ENCODE results near the gene C16orf78.

The C16orf78 gene

DNA sequence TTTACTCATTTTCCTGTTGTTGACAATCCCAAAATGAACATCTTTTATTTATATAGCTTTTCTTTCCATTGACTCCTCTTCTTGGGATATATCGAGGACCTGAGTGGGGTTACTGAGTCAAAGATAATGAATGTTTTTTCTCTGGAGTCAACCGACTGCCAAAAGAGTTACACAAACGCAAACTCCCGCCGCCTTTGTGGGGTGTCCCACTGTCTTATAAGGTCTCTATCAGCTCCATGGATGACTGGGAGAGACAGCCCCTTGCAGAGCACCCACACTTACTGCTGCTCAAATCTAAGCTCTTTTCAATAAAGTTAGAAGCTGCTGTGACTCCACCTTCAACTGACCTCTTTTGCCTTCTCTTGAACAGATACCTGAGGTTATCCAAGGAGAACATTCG, 25.2 kb downstream of the C16orf78 start:
- DNase-seq, result no peak

DNA sequence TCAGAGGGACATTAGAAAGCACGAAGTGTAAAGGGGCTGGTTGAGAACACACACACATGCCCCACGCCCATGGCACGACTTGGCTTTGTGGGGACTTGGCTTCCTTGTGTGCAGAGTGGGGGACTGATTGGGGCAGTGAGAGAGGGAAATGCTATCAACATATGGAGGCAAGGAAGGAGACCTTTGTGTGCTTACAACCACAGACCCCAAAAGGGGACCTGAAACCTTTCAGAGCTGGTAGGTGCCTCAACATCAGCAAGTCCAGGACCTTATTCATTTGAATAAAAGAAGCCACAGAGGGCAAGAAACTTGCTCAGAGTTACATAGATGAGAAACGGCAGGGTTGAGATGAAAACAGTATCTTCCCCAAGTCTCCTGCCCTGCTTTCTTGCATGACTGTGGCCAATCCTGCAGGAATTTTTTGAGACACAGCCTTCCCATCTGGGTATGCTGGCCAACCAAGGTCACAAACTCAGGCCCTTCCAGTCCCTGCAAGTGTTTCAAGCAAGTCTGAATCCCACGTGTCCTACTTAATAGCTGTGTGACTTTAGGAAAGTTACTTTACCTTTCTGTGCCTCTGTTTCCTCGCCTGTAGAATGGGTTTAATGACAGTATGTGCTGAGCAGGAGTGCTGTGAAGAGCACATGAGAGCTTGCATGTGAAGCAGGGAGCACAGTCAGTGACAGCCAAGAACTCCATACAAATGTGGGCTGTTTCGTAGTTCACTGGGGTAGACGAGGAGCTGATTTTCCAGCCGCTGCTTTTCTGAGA, 26.2 kb downstream of the C16orf78 start:
- no peak for DNase-seq

DNA sequence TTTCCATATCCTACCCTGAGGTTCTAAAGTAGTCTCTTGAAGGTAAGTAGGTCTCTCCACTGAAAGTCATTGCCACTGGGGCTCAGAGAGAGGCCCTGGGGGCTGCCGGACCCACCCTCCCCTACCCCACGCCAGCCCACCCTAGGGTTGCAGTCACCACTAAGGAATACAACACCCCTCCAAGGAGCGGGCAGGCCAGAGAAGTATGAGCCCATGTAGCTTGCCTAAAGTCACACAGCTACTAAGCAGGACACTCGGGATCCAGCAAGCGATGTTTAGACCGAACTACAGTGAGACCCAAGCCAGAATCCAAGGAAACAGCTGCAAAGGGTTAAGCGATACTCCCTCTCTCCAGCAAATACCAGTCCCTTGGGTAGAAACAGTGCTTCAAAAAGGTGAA, 27.0 kb downstream of the C16orf78 start:
- no peak for DNase-seq

DNA sequence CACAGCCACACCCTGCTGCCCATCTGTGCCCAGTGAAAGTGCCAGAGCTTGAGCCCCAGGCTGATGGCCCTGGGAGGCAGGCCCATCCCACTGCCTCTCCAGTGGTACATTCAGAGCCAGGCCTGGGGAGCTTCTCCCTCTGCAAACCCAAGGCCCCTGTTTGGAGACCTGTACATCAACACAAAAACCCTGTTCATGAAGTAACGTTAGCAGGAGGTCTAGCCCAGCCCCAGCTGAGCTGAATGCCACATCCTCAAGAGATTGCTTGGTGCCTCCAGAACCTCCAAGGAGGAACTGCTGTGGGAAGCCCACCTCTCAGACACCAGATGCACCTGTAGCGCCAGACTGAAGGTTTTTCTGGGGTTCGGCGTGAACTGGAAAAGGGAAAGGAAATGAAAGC, 31.5 kb downstream of the C16orf78 start:
- DNase-seq, result no peak

DNA sequence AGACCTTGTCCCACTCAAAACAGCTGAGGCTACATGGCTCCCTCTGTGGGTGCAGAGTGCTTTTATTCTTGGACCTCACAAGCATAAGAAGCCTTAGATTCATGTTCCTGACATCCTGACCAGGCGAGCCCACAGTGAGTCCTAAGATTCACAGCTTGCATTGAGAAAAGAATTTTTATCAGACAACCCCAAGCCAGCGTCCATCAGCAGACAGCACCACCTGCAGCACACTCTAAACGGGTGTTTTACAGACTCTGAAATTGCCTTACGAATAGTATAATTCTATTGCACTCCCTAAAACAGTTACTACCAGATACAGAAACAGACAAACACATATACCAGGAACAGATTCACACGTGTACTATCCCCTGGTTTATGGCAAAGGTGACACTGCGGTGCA, 31.9 kb downstream of the C16orf78 start:
- no peak for DNase-seq

DNA sequence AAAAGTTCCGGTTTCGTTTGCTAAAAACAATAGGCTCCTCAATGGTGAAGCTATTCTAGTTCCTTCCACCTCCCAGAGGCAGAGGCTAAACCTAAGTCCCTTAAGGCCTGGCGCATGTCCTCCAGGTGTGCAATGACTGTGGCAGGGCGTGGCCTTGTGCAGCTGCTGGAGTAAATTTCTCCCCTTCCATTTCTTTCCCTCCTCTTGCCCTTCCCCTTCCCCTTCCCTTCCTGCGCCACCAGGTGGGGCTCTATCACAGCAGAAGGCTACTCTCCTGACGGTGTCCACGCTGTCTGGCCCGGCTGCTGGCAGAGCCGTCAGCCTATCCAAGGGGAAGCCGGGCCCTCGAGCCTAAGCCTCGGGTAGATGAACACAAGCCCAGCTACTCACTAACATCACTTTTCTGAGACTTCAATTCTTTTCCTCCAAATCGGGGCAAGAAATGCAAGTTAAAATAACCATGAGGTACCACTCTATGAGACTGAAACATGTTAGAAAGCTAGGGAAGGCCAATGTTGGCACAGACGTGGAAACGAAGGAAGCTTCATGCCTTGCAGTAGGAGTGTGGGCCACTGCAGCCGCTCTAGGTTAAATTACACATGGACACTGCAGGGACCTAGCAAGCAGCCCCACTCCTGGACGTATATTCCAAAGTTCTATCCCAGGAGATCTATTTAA, 34.4 kb downstream of the C16orf78 start:
- DNase-seq, result peak; percentile 48 to 59

DNA sequence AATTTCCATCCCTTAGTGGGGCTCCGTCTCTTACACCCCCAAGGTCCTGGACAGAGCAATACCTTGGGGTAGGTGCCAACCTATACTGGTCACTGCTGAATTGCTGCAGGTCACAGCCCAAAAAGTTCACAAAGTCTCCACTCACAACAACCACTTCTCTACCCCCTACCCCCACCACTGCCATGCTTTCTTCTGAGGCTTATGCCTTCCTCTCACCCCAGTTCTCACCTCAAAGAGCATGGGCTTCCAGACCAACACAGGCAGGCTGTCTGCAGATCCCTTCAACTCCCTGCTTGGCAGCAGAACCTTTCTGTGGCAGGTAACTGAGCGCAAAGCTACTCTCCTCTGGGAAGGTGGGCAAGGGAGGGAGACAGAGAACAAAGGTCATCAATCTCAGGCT, 35.5 kb downstream of the C16orf78 start:
- DNase-seq, result no peak

DNA sequence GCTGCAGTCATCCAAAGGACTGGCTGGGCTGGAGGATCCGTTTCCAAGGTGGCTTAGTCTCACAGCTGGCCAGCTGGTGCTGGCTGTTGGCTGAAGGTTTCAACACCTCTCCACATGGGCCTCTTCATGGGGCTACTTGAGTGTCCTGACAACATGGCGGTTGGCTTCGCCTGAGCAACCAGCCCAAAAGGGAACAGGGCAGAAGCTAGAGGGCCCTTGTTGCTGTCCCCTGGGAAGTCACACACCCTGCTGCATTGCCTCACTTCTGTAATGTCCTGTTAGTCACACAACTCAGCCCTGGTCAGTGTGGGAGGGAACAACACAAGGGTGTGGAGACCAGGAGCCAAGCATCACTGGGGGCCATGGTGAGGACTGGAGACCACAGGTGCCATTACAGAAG, 36.6 kb downstream of the C16orf78 start:
- DNase-seq, result no peak

DNA sequence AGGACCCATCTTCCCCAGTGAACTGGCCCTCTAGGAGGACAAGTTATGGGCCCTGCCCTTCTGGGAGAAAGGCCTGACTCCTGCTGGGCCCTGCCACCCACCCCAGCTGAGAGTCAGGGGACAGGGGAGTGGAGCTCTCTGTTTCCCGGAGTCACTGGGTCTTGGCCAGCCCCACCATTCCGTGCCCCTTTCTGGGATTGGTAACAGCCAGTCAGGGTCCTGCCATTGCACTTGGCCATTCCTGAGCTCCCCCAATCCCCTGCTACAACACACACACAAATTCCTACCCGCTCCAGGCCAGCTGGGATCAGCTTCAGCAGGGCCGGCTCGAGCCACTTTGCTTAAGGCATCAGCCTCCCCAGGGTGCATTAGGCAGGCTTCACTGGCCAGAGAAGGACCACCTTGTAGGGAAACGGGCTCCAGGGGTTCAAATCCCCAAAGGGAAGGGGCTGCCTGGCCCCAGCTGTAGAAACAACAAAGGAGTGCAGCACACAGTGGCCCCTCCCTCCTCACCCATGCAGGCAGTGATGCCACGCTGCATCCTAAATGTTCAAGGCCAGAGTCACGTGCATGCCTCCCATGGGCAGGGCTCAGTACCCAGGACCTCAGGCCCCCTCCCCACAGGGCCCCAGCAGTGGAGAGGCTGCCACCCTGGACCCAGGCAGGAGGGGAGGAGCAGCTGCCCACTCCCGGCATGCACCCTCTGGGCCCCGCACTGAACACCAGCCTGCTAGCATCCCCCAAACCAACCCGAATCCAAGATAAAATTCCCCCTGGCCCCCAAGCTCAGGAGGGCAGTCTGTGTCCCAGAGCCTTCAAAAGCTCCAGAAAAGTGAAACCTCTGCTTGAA, 37.7 kb downstream of the C16orf78 start:
- DNase-seq, result no peak

DNA sequence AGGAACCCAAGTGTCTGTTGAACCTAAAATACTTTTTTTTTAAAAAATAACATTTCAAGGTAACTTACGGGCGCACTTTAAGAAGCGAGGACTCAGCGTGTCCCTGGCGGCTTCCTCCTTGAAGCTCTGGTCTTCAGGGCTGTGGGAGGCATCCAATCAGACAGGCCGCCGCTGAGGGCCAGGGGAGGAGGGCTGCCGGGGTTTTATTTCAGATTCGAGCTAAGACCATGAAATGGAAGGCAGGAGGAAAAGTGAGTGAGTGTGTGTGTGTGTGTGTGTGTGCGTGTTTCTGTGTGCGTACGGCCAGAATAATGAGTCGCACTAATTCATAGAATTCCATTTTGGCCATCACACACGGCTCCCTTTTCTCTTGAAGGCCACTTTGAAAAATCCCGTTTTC, 41.1 kb downstream of the C16orf78 start:
- DNase-seq, result no peak

DNA sequence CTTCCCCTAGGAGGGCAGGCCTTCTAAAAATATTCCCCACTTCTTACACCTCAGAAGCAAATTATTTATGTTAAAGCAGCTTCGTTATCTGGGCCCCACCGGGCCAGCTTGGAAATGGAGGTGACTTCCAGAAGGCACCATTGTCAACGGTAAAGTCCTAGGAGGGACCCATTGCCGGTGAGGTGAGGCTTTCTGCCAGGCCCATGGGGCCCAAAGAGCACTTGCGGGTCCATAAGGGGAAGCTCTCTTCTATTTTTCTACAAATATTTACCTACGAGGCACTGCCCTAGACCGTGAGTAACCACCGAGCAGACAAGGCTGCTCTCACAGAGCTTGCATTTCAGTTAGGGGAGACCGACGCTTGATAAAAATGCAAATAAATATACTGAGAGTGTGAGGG, 41.5 kb downstream of the C16orf78 start:
- DNase-seq, result no peak

DNA sequence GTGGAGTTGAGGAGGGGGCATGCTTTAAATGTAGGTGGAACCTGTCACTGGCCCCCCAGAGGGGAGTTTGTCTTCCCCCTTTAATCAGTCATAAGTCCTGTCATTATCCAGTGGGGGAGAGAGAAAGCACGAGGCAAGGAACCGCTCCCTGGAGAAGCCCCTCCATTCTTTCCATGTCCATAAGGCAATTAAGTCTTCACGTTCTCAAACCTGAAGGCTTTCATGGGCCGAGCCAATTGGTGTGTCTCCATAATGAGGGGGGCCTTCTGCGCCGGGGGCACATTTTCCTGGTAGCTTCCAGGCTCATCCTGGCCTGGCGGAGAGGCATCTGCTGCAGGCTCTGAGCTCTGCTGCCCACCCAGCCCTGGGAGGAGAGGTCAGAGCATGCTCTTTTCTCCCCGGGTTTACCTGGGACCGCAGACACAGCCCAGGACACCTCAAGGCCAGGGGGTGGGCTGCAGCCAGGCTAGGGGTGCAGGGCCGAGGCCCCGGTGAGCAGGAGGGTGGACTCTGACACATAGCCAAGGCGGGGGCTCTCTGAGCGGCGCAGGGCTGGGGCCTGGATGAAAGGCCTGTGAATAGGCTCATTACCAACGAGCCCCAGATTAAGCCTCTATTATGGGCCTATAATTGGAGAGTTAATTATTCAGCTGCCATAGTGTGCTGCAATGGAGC, 42.5 kb downstream of the C16orf78 start:
- DNase-seq, result no peak

DNA sequence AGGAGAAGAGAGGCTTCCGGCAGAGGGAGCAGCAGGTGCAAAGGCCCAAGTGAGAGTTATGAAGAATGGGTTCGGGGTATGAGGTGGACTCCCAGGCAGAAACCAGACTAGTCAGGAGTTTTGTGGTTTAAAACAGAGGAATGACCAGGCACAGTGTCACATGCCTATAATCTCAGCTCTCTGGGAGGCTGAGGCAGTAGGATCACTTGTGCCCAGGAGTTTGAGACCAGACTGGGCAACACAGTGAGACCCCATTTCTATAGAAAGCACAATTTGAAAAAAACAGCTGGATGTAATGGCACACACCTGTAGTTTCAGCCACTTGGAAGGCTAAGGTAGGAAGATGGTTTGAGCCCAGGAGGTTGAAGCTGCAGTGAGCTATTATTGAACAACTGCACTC, 43.8 kb downstream of the C16orf78 start:
- DNase-seq, result no peak

DNA sequence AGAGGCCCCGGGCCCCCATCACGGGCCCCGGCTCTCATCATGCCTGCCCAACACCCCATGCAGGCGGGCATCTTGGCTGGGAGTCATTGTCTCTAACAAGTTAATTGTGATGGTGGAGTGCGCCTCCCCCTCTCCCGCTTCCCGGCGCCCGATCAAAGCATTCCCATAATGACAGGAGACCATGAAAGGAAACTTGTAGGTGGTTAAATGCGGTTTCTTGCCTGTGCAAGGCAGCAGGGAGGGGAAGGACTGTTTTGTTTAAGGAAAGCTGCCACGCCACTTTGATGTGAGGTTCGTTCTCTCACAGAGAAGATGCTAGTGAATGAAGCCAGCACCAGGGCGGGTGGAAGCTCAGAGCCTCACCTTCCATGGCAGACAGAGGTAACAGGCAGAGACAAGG, 45.4 kb downstream of the C16orf78 start:
- DNase-seq, result no peak

DNA sequence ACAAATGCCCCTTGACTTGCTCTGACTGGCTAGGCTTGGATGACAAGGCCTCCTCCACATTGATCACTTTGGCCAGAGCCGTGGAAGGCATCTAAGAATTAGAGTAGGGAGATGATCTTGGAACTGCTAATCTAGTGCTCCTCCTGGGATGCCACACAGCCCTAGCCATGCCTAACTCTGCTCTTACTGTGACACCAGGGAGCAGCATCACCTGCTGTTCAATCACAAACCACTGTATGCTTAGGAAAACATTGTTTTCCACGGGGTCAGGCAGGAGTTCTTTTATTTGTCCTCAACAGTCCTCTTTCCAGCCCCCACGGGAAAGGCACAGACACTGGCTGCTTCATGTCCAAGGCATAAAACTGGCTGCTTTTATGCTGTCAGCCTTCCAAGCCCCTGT, 46.3 kb downstream of the C16orf78 start:
- no peak for DNase-seq

DNA sequence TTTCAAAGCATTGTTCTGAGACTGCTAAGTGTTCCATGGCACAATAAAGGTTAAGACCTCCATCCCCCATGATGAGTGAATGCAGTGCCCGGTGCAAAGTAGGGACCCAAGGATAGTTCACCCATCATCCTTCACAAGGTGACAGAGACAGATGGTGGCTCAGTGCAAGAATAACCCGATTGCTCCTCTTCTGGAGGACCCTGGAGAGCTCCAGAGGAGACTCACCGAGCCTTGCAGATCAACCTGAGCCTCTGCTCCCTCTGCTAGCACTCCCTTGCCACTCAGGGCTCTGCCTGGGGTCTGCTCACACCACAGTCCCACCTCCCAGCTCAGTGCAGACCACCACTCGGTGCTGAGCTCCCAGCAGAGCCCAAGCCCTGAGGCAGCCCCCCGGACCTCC, 49.3 kb downstream of the C16orf78 start:
- DNase-seq, result no peak

DNA sequence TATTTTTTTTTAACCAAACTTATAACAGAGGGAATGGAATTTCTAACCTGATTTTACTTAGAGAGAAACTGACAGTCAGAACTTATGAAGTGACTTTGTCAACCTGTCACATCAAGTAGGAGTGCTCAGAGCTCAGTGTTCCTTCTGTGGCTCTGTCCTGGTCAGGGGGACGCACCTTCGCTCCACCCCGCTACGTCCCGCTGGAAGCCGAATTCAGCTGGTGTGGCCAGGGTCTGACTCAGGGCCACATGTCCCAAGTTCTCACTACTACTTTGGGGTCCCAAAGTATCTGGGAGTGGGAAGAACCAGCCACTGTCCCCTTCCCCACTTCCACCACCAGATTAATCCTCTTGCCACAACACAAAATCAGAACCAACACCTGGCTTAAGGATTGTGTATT, 51.4 kb downstream of the C16orf78 start:
- no peak for DNase-seq

DNA sequence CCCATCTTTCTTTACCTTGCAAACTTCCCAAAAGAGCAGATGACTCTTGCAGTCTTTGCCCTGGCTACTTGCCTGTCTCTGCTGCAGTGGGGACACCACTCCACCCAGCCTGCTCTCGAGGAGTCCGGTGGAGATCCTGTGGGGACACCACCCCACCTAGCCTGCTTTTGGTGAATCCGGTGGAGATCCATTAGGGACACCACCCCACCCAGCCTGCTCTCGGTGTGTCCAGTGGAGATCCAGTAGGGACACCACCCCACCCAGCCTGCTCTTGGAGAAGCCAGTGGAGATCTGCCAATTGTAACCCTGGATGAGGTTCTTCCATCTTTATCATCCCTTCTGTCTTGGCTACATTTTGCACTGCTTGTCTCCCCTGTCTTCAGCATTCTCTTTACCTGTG, 54.2 kb downstream of the C16orf78 start:
- no peak for DNase-seq

DNA sequence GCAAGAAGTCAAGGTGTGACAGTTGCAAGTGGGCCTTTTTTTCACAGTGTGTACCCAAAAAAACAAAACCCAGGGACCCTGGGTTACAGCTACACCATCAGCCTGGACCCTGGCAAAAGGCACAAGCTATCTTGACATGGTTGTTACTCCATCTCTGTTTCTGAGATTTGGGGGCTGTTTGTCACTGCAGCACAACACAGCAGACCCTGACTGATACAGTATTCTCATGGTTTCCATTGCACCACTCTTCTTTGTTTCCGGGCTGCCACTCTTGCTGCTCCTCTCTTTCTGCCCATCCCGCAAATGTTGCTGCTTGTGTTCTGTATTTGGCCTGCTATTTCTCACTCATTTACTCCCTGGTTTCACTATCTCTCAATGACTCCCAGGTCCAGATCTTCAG, 55.2 kb downstream of the C16orf78 start:
- no peak for DNase-seq

DNA sequence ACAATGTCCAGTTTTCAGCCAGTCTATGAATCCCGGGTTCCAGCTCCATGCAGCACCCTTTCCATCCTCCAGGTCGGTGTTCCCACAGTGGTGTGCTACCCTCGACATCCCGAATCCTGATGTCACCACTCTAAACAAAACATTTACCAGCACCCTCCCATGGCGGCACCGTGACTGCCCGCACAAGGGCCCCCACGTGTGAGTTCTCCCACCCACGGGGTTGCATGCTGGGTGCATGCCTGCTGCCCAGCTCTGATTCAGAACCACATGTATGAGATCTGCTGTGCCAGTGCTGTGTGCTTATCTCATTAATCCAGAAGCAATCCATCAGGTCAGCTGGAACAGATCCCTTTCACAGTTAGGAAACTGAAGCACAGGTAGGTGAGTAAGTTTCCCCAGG, 57.4 kb downstream of the C16orf78 start:
- DNase-seq, result no peak

DNA sequence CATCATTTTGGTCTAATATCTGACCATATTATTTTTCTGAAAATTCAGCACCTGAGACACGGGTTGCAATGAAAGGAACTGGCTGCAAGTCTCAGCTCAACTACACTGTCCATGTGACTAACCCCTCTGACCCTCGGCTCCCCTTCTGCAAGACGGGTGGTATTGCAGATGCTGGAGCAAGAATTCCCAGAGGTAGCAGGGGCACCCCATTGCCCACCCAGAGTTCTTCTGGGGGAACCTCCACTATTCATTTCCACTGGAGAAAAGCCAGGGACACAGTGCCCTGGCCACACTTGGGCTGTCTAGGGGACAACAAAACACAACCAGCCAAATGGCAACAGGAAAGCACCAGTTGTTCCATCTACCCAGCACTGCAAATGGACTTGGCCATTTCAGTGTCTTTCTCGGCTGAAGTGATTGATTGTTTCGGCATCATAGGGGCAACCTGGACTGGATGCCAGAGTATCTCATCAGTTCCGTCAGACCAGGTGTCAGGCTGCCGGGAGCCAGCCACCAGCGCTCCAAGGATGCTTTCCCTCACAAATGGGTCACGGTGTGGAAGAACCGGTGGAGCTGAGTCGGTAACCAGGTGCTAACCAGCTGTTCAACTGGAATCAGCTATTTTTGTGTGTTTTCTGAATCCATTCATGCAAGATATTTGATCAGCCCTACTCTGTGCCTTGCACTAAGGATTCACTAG, 58.1 kb downstream of the C16orf78 start:
- DNase-seq, result no peak

DNA sequence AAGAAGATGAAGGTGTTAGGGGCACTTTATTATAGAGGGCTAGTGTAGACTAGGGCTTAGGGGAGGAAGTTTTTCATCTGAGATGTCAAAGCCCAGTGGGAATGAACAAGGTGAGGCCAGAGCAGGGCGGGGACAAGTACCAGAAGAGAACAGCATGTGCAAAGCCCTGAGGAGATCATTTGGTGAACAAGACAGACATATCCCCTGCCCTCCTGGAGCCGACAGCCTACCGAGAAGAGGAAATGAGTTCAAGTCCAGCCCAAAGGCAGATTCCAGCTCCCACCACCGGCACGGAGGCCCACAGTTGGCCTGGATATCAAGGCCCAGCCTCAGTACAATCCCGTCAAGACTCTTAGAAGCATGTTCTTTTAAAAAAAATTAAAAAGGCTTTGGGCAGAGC, 61.1 kb downstream of the C16orf78 start:
- no peak for DNase-seq

DNA sequence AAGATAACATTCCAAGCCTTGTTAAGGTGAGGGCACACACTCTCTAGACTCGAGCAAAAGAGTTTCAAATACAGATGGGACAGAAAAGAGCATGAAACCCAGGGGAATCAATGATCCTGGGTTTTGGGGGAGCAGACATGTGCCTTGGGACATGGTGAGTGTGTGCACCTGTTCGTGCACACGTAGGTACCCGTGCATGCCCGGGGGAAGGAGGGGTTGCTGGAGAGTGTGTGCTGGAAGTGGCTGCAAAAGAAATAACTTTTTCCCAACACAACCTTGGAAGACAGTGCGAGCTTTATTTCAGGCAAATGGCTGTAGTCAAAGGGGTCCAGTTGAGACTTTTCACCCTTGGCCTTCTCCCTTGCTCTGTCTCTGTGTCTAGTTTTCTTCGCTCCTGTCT, 62.6 kb downstream of the C16orf78 start:
- DNase-seq, result no peak
